Osteocyte (in vitro differentiated cells): ENCODE results near the gene P2RY13. TPM values are rescaled to one million over a fixed set of nuclear protein-coding genes. Genes with fewer than 3 reads are reported as not detected.

Experiments
- DNase-seq: peaks from one replicate; pipeline ENCODE4 v3.0.0; 2021; ENCODE audit warnings: mixed read lengths; ENCODE audit not compliant: unreplicated experiment; ENCODE audit errors: extremely low spot score
- H3K27ac Mint-ChIP-seq: one replicate; pipeline ENCODE4 v1.8.0; 2021; ENCODE audit warnings: mild to moderate bottlenecking, mixed read lengths; ENCODE audit not compliant: unreplicated experiment
- H3K27me3 Mint-ChIP-seq: one replicate; pipeline ENCODE4 v1.8.0; 2021; ENCODE audit warnings: mixed read lengths; ENCODE audit not compliant: unreplicated experiment
- H3K36me3 Mint-ChIP-seq: one replicate; pipeline ENCODE4 v1.8.0; 2021; ENCODE audit warnings: mixed read lengths; ENCODE audit not compliant: unreplicated experiment
- H3K4me1 Mint-ChIP-seq: one replicate; pipeline ENCODE4 v1.8.0; 2021; ENCODE audit warnings: mixed read lengths; ENCODE audit not compliant: unreplicated experiment
- H3K4me3 Mint-ChIP-seq: one replicate; pipeline ENCODE4 v1.8.0; 2021; ENCODE audit warnings: mild to moderate bottlenecking, moderate library complexity, mixed read lengths; ENCODE audit not compliant: unreplicated experiment
- H3K9me3 Mint-ChIP-seq: one replicate; pipeline ENCODE4 v1.8.0; 2021; ENCODE audit warnings: mixed read lengths; ENCODE audit not compliant: unreplicated experiment
- total RNA-seq: library from RNA; stranded (reverse); gene quantifications from 2 replicates; pipeline ENCODE4 v1.2.1, GENCODE V29; 2021
- TF ChIP-seq, protein P1 (sequence below): fragments of 200-600 bp; sonication (generic); IDR thresholded peaks from 2 replicates; pipeline ENCODE4 v1.5.0; 2021; ENCODE audit warnings: antibody characterized with exemption, mild to moderate bottlenecking, moderate library complexity

The P2RY13 gene
- total RNA-seq, 1 donor from 2014 or later = not detected

DNA sequence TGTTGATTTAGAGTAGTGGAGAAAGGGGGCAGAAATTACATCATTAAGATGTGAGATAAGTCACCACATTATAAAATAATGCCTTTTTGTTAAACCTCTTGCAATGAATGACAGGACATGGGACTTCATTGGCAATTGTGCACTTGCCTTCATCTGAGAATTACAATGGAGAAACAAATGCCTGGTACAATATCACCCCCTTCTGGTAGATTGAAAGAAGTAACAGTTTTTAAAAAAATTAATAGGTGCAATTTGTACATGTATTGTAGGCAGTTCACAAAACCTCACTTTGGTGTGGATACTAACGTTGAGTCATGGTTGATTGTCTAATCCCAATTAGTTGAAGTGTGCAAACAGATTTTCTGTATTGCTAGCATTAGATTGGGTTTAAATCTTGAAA is 46.4 kb downstream of the P2RY13 start:
- no peak for DNase-seq
- peaks cover 5% of the 10 kb centered on the region for H3K4me1 Mint-ChIP-seq
- H3K36me3 Mint-ChIP-seq = no peaks in the 10 kb centered on the region
- TF ChIP-seq, protein P1, sequence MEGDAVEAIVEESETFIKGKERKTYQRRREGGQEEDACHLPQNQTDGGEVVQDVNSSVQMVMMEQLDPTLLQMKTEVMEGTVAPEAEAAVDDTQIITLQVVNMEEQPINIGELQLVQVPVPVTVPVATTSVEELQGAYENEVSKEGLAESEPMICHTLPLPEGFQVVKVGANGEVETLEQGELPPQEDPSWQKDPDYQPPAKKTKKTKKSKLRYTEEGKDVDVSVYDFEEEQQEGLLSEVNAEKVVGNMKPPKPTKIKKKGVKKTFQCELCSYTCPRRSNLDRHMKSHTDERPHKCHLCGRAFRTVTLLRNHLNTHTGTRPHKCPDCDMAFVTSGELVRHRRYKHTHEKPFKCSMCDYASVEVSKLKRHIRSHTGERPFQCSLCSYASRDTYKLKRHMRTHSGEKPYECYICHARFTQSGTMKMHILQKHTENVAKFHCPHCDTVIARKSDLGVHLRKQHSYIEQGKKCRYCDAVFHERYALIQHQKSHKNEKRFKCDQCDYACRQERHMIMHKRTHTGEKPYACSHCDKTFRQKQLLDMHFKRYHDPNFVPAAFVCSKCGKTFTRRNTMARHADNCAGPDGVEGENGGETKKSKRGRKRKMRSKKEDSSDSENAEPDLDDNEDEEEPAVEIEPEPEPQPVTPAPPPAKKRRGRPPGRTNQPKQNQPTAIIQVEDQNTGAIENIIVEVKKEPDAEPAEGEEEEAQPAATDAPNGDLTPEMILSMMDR = peak; percentile 77
- no peak overlapping the region for H3K4me3 Mint-ChIP-seq
- H3K27ac Mint-ChIP-seq = no peak overlapping the region
- H3K27me3 Mint-ChIP-seq = no peaks in the 10 kb centered on the region
- no peaks in the 10 kb centered on the region for H3K9me3 Mint-ChIP-seq

DNA sequence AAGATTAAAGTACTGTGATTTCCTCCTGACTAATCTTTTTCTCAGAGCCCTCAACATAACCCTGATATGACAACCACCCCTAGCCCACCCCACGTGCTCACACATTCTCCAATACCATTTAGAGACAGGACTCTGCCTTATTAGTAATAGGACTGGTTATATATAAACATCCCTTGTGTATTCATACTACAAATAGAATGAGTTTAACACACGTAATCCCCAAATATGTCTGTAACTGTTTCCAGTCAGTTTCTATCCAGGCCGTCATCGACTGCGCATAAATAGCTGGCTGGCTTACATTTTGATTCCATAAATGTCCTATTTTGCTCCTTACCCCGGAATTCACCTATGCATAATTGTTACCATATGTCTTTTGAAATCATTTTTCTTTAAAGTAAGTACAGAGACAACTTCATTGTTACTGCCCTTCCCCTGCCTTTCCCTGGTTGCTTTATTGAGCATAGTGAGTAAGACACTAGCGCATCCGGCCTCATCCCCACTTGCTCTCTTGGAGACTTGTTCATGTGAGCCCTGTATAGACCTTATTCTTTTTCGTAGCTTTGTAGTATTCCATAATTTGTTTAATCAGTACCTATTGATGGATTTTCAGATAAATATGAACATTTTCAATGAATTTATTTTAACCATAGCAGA is 47.6 kb downstream of the P2RY13 start:
- TF ChIP-seq, protein P1 = no peak
- no peaks in the 10 kb centered on the region for H3K36me3 Mint-ChIP-seq
- no peaks in the 10 kb centered on the region for H3K27me3 Mint-ChIP-seq
- H3K9me3 Mint-ChIP-seq = no peaks in the 10 kb centered on the region
- peaks cover 5% of the 10 kb centered on the region for H3K4me1 Mint-ChIP-seq
- H3K4me3 Mint-ChIP-seq = no peak overlapping the region
- no peak overlapping the region for H3K27ac Mint-ChIP-seq
- DNase-seq = no peak

DNA sequence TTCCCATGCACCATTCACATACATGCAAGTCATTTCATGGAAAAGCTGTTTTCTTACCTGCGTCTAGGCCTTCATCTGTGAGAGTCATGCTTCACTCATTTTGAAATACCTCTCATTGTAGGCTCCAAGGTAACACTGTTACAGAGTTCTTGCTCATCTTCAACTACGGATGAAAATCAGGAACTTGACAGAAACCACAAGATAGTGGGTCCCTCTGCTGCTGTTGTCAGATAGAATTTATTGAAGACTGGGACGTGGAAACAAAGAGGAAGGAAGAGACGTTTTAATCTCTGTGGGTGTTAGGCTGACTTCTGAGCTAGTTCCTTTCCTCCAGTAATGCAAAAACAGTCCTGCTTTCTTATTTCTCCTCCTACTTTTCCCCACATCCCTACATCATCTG is 51.1 kb downstream of the P2RY13 start, which contains the start of gene P2RY14:
P2RY14 (minus strand) TSS at position 313 of the 400 bp plus-strand sequence. CDS start 64,226 bp downstream, outside the sequence.
- Mint-ChIP-seq H3K27me3 (no peaks in the 10 kb centered on the region), H3K27ac (no peak within 1 kb of the TSS), H3K4me1 (peaks cover 5% of the 10 kb centered on the region), H3K9me3 (no peaks in the 10 kb centered on the region), H3K4me3 (no peak within 1 kb of the TSS), H3K36me3 (no peaks in the 10 kb centered on the region)
- DNase-seq = no peak
- TF ChIP-seq, protein P1 = no peak

DNA sequence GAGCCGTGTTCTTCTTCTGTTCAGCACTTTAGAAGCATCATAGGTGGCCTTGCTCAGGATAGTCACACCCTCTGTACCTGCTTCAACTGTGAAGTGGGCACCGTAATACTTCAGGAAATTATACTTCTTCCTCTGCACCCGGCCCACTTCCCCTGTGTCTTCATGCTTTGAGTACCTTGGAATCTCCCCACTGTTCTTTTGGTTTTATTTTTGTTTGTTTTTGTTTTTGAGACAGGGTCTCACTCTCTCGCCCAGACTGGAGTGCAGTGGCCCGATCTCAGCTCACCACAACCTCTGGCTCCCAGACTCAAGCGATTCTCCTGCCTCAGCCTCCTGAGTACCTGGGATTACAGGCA is 52.7 kb downstream of the P2RY13 start:
- no peaks in the 10 kb centered on the region for H3K36me3 Mint-ChIP-seq

More for the DNA sequence above, 52.7 kb downstream of the P2RY13 start:
- H3K27me3 Mint-ChIP-seq = no peaks in the 10 kb centered on the region
- H3K9me3 Mint-ChIP-seq = no peaks in the 10 kb centered on the region
- no peak overlapping the region for H3K27ac Mint-ChIP-seq
- TF ChIP-seq, protein P1 = no peak
- H3K4me3 Mint-ChIP-seq = no peak overlapping the region
- no peak for DNase-seq
- H3K4me1 Mint-ChIP-seq = peaks cover 3% of the 10 kb centered on the region

Other genes with a start within 250 kb of the P2RY13 start
- 1.4 TPM in 2 replicates for gene MED12L, start 243.9 kb downstream of the P2RY13 start, total RNA-seq
- not detected in 2 replicates for gene GPR171, start 126.3 kb downstream of the P2RY13 start, total RNA-seq
- gene P2RY14, start 51.0 kb downstream of the P2RY13 start, total RNA-seq = not detected in 2 replicates
- gene GPR87, start 12.7 kb downstream of the P2RY13 start, total RNA-seq = not detected in 2 replicates
- not detected in 2 replicates for gene P2RY12, start 55.2 kb upstream of the P2RY13 start, total RNA-seq
- gene IGSF10, start 131.5 kb upstream of the P2RY13 start, total RNA-seq = 1.2 and 1.4 TPM in 2 replicates